H1 (cell line): ENCODE data around the gene SLC35F3. TPM values are rescaled to one million over a fixed set of nuclear protein-coding genes. Genes with fewer than 3 reads are reported as not detected.

Experiments used
- CTCF ChIA-PET: fragments of 300-600 bp; sonication (Branson Sonifier 250); formaldehyde crosslinking; loops from one replicate; lab custom pipeline; 2021; ENCODE audit not compliant: partially characterized antibody; lab: Charles Lee
- POLR2A ChIA-PET: fragments of 300-600 bp; sonication (Branson Sonifier 250); formaldehyde crosslinking; loops from one replicate; lab custom pipeline; 2021; ENCODE audit warnings: inconsistent platforms; ENCODE audit not compliant: partially characterized antibody; lab: Charles Lee
- DNase-seq, 2 experiments: peaks; one replicate each; pipeline versions ENCODE4 v3.0.0 to v3.0.0-alpha.2; 2010 to 2022; ENCODE audit warnings: low spot score in 2 of 2, low read depth in 1 of 2, mixed read lengths in 1 of 2
- FAIRE-seq: peaks from 2 replicates; lab custom pipeline; 2011; peaks lifted over from hg19 to GRCh38; lab: Jason Lieb, UNC
- H2AFZ ChIP-seq: 2 replicates; pipeline ENCODE4 v1.8.1; 2012; ENCODE audit warnings: low read length, inconsistent platforms
- H2AK5ac ChIP-seq: 2 replicates; pipeline ENCODE4 v1.6.1; 2013; ENCODE audit warnings: low read depth, low read length
- H2BK120ac ChIP-seq: replicated peaks from 2 replicates; pipeline ENCODE3; 2013; ENCODE audit warnings: low read depth, low read length, inconsistent platforms
- H2BK12ac ChIP-seq: 2 replicates; pipeline ENCODE4 v1.6.1; 2013; ENCODE audit warnings: low read depth, low read length
- H2BK15ac ChIP-seq: 2 replicates; pipeline ENCODE4 v1.6.1; 2013; ENCODE audit warnings: low read length
- H2BK20ac ChIP-seq: 2 replicates; pipeline ENCODE4 v1.6.1; 2013; ENCODE audit warnings: low read length
- H2BK5ac ChIP-seq: 2 replicates; pipeline ENCODE4 v1.6.1; 2013; ENCODE audit warnings: low read depth, low read length
- H3K14ac ChIP-seq: 2 replicates; pipeline ENCODE4 v1.6.1; 2013; ENCODE audit warnings: inconsistent platforms; ENCODE audit not compliant: insufficient read length
- H3K18ac ChIP-seq: 2 replicates; pipeline ENCODE4 v1.6.1; 2013; ENCODE audit warnings: low read length; ENCODE audit errors: extremely low read depth
- H3K23ac ChIP-seq: 2 replicates; pipeline ENCODE4 v1.6.1; 2013; ENCODE audit warnings: inconsistent platforms; ENCODE audit not compliant: insufficient read length
- H3K23me2 ChIP-seq: 2 replicates; pipeline ENCODE4 v1.6.1; 2013; ENCODE audit warnings: low read depth, low read length
- H3K27ac ChIP-seq: 2 replicates; pipeline ENCODE4 v1.6.1; 2011; ENCODE audit warnings: low read depth, low read length, inconsistent platforms
- H3K27me3 ChIP-seq, 4 experiments: replicated peaks in 1 of 4; 1 replicate in 1 of 4; 2 replicates in 3 of 4; pipeline versions ENCODE4 v1.6.1 to v1.8.1; 2011 to 2013; ENCODE audit warnings: low read length in 3 of 4, mild to moderate bottlenecking in 3 of 4, inconsistent platforms in 2 of 4, mixed read lengths in 2 of 4, moderate library complexity in 1 of 4; ENCODE audit not compliant: control insufficient read depth in 3 of 4, insufficient read depth in 3 of 4; ENCODE audit errors: extremely low read depth in 1 of 4
- H3K36me3 ChIP-seq, 4 experiments: 2 replicates each; pipeline versions ENCODE4 v1.6.1 to v1.8.1; 2011 to 2013; ENCODE audit warnings: mild to moderate bottlenecking in 4 of 4, low read length in 3 of 4, moderate library complexity in 2 of 4, control low read depth in 1 of 4, inconsistent platforms in 1 of 4; ENCODE audit not compliant: insufficient read depth in 4 of 4, control insufficient read depth in 2 of 4
- H3K4ac ChIP-seq: replicated peaks from 2 replicates; pipeline ENCODE3; 2013; ENCODE audit warnings: low read length, low read depth, mixed read lengths, inconsistent platforms; ENCODE audit not compliant: insufficient read length
- H3K4me1 ChIP-seq, 4 experiments: replicated peaks in 1 of 4; 1 replicate in 1 of 4; 2 replicates in 3 of 4; pipeline versions ENCODE4 v1.6.1 to v1.8.1; 2011 to 2013; ENCODE audit warnings: low read length in 3 of 4, inconsistent platforms in 2 of 4, mixed read lengths in 1 of 4; ENCODE audit not compliant: insufficient read depth in 4 of 4, control insufficient read depth in 3 of 4
- H3K4me2 ChIP-seq, 2 experiments: 2 replicates each; pipeline versions ENCODE4 v1.6.1 to v1.8.1; 2011 to 2013; ENCODE audit warnings: low read depth in 2 of 2, low read length in 2 of 2, control low read depth in 1 of 2, inconsistent platforms in 1 of 2, mild to moderate bottlenecking in 1 of 2; ENCODE audit not compliant: insufficient read depth in 1 of 2
- H3K4me3 ChIP-seq, 4 experiments: fragments of 200-600, 300-600 bp in 1 of 4; sonication (generic), shearing (Covaris generic), sonication (Bioruptor Twin) in 1 of 4; 2 replicates each; pipeline versions ENCODE4 v1.5.1 to v1.8.1; 2011 to 2016; ENCODE audit warnings: low read length in 4 of 4, low read depth in 3 of 4, control low read depth in 2 of 4, inconsistent platforms in 2 of 4, mild to moderate bottlenecking in 2 of 4, mixed read lengths in 1 of 4, moderate library complexity in 1 of 4; ENCODE audit not compliant: insufficient read depth in 2 of 4; ENCODE audit errors: extremely low read depth in 1 of 4
- H3K56ac ChIP-seq: replicated peaks from 2 replicates; pipeline ENCODE3; 2013; ENCODE audit warnings: low read depth, mild to moderate bottlenecking, mixed read lengths, low read length, inconsistent platforms; ENCODE audit not compliant: insufficient read length
- H3K79me1 ChIP-seq: 2 replicates; pipeline ENCODE4 v1.6.1; 2013; ENCODE audit warnings: low read depth, low read length, control low read depth
- H3K79me2 ChIP-seq, 2 experiments: 2 replicates each; pipeline versions ENCODE4 v1.6.1 to v1.8.1; 2012 to 2013; ENCODE audit warnings: low read length in 2 of 2, mild to moderate bottlenecking in 2 of 2, inconsistent platforms in 1 of 2; ENCODE audit not compliant: insufficient read depth in 2 of 2, control insufficient read depth in 1 of 2
- H3K9ac ChIP-seq, 4 experiments: replicated peaks in 1 of 4; 1 replicate in 1 of 4; 2 replicates in 3 of 4; pipeline versions ENCODE4 v1.6.1 to v1.8.1; 2011 to 2013; ENCODE audit warnings: low read depth in 3 of 4, low read length in 3 of 4, control low read depth in 2 of 4, mild to moderate bottlenecking in 2 of 4, moderate library complexity in 2 of 4, inconsistent platforms in 1 of 4; ENCODE audit errors: extremely low read depth in 1 of 4
- H3K9me3 ChIP-seq, 2 experiments: 2 replicates each; pipeline versions ENCODE4 v1.6.1 to v1.8.1; 2012 to 2013; ENCODE audit warnings: mild to moderate bottlenecking in 2 of 2, moderate library complexity in 2 of 2, control low read depth in 1 of 2, inconsistent platforms in 1 of 2, low read depth in 1 of 2, low read length in 1 of 2, mixed read lengths in 1 of 2; ENCODE audit not compliant: insufficient read depth in 2 of 2
- H4K20me1 ChIP-seq, 2 experiments: replicated peaks in 1 of 2; 2 replicates each; pipeline versions ENCODE3 to v1.8.1; 2011 to 2013; ENCODE audit warnings: inconsistent platforms in 2 of 2, low read length in 2 of 2, mild to moderate bottlenecking in 1 of 2; ENCODE audit not compliant: insufficient read depth in 2 of 2, control insufficient read depth in 1 of 2
- H4K5ac ChIP-seq: 2 replicates; pipeline ENCODE4 v1.6.1; 2013; ENCODE audit warnings: low read length, low read depth, mixed read lengths, inconsistent platforms; ENCODE audit not compliant: insufficient read length
- H4K8ac ChIP-seq: 2 replicates; pipeline ENCODE4 v1.8.0; 2013; ENCODE audit warnings: mild to moderate bottlenecking, moderate library complexity, low read length, inconsistent platforms; ENCODE audit not compliant: insufficient read depth; ENCODE audit errors: extremely low read depth
- H4K91ac ChIP-seq: replicated peaks from 2 replicates; pipeline ENCODE3; 2013; ENCODE audit warnings: low read length, mixed read lengths, inconsistent platforms; ENCODE audit not compliant: insufficient read length
- BCL11A ChIP-seq, 2 experiments: IDR thresholded peaks; one replicate each; pipeline ENCODE4 v1.6.1; 2011; ENCODE audit warnings: low read depth in 2 of 2, low read length in 2 of 2, mild to moderate bottlenecking in 2 of 2
- CHD1 ChIP-seq: IDR thresholded peaks from 2 replicates; pipeline ENCODE4 v1.6.1; 2012; ENCODE audit warnings: low read depth, low read length, improper control_type of control experiment
- CHD2 ChIP-seq: IDR thresholded peaks from 2 replicates; pipeline ENCODE4 v1.6.1; 2012; ENCODE audit warnings: low read length, improper control_type of control experiment
- CTCF ChIP-seq, 3 experiments: IDR thresholded peaks; 1 replicate in 2 of 3; 2 replicates in 1 of 3; pipeline versions ENCODE4 v1.5.1 to v1.6.1; 2011; ENCODE audit warnings: low read length in 3 of 3, mild to moderate bottlenecking in 3 of 3, inconsistent platforms in 2 of 3, low read depth in 1 of 3, moderate library complexity in 1 of 3; ENCODE audit not compliant: insufficient read depth in 1 of 3; ENCODE audit errors: control extremely low read depth in 1 of 3
- HDAC2 ChIP-seq, 2 experiments: fragments of 300-600 bp in 1 of 2; sonication (generic) in 1 of 2; IDR thresholded peaks; 2 replicates each; pipeline ENCODE4 v1.6.1; 2011 to 2012; ENCODE audit warnings: low read depth in 2 of 2, low read length in 2 of 2, mild to moderate bottlenecking in 2 of 2, moderate library complexity in 2 of 2, borderline replicate concordance in 1 of 2, inconsistent platforms in 1 of 2
- HDAC6 ChIP-seq: IDR thresholded peaks from one replicate; pipeline ENCODE4 v1.7.1; 2012; ENCODE audit warnings: low read depth, mild to moderate bottlenecking, inconsistent platforms, low read length, moderate library complexity
- JUND ChIP-seq: IDR thresholded peaks from 2 replicates; pipeline ENCODE4 v1.6.1; 2011; ENCODE audit warnings: mild to moderate bottlenecking, improper control_type of control experiment, low read length
- RAD21 ChIP-seq, 2 experiments: IDR thresholded peaks in 1 of 2; conservative IDR thresholded peaks in 1 of 2; 2 replicates each; pipeline ENCODE4 v1.6.1; 2011; ENCODE audit warnings: low read depth in 2 of 2, low read length in 2 of 2, improper control_type of control experiment in 1 of 2, inconsistent platforms in 1 of 2, mild to moderate bottlenecking in 1 of 2, moderate library complexity in 1 of 2
- RBBP5 ChIP-seq: IDR thresholded peaks from 2 replicates; pipeline ENCODE4 v1.7.1; 2012; ENCODE audit warnings: low read depth, mild to moderate bottlenecking, inconsistent platforms, low read length, moderate library complexity, borderline replicate concordance
- SUZ12 ChIP-seq: fragments of 200-600 bp; sonication (generic); IDR thresholded peaks from 2 replicates; pipeline ENCODE4 v1.6.1; 2012; ENCODE audit warnings: mild to moderate bottlenecking, inconsistent platforms, low read length, moderate library complexity, mixed read lengths
- TEAD4 ChIP-seq: IDR thresholded peaks from 2 replicates; pipeline ENCODE4 v1.6.1; 2012; ENCODE audit warnings: low read depth, low read length, inconsistent platforms, mixed read lengths
- WGBS, 2 experiments: shearing (Covaris generic) in 1 of 2; methylation state at CpG; one replicate each; pipeline versions ENCODE4 v1.1.6 to v1.1.7; 2013 to 2015; ENCODE audit warnings: low lambda C conversion rate in 2 of 2, mixed read lengths in 2 of 2, inconsistent platforms in 1 of 2, low coverage in 1 of 2, missing lambda C conversion rate in 1 of 2; ENCODE audit not compliant: insufficient replicate concordance in 2 of 2, insufficient coverage in 1 of 2, insufficient read length in 1 of 2; ENCODE audit errors: extremely low coverage in 1 of 2, missing lambda C conversion rate in 1 of 2; 5-methylcytosine and 5-hydroxymethylcytosine counted together
- polyA plus RNA-seq, 7 experiments: library from polyadenylated mRNA; depleted of rRNA in 3 of 7; stranded (reverse) in 5 of 7; unstranded in 2 of 7; fragments of >200 nt in 5 of 7; fragments of 200-250 nt in 2 of 7; gene quantifications; 1 replicate in 5 of 7; 2 replicates in 1 of 7; 4 replicates in 1 of 7; pipeline versions ENCODE4 v1.2.1 to v1.2.3, GENCODE V29; 2011 to 2013; ENCODE audit warnings: missing spikeins in 2 of 7, mixed read lengths in 2 of 7
- total RNA-seq: library from RNA; stranded (reverse); fragmentation: NEBNext Ultra II Directional; extraction: Animal tissue kit (Norgen Biotek cat#: 25700); gene quantifications from 2 replicates; pipeline ENCODE4 v1.2.1, GENCODE V29; 2021

The SLC35F3 gene
- total and polyA plus RNA-seq, 2 of the 8 experiments (the other 6 are each of a cell fraction or from before 2014, with no cell fraction given) = 0.78 to 1.2 TPM

- ChIA-PET CTCF (interaction anchor here (3.5 kb wide), 1 partner anchor 12 kb away, joined by 9 read pairs; no protein-coding TSS in a partner anchor), POLR2A (no interaction called here)
- H3K9ac ChIP-seq = no peak overlapping the region
- TF ChIP-seq HDAC2 (IDR thresholded peaks at IDR 0.05; ENCODE audit: borderline replicate concordance in 1 of 2, low read depth in 2 of 2, low read length in 2 of 2) (no peak), RBBP5 (no peak), CHD2 (no peak), SUZ12 (no peak), JUND (no peak), TEAD4 (no peak), BCL11A (IDR thresholded peaks at IDR 0.05; ENCODE audit: low read depth in 2 of 2, low read length in 2 of 2) (no peak), HDAC6 (no peak), CTCF (IDR thresholded peaks at IDR 0.05; ENCODE audit: control extremely low read depth in 1 of 3, insufficient read depth in 1 of 3, low read depth in 1 of 3, low read length in 3 of 3) (no peak), CHD1 (no peak), RAD21 (IDR thresholded peaks at IDR 0.05 in 1 of 2, conservative IDR thresholded peaks at IDR 0.05 in 1 of 2; ENCODE audit: low read depth in 2 of 2, low read length in 2 of 2) (no peak)
Observed at GRCh38 chr1:234176000-234176399, 271.5 kb downstream of the SLC35F3 start.

More at GRCh38 chr1:234176000-234176399, 271.5 kb downstream of the SLC35F3 start:
- Histone ChIP-seq H3K4me1 (no peaks in the 10 kb centered on the region; a peak in 3 of 7 replicates), H4K91ac (no peak overlapping the region), H3K56ac (no peak overlapping the region), H3K27ac (no peak overlapping the region), H4K8ac (no peak overlapping the region), H3K14ac (no peak overlapping the region), H3K4me3 (no peak overlapping the region), H3K4me2 (no peak overlapping the region), H2BK120ac (no peak overlapping the region), H2BK12ac (no peak overlapping the region), H3K18ac (no peak overlapping the region), H3K4ac (no peak overlapping the region), H3K79me2 (no peaks in the 10 kb centered on the region), H3K23ac (no peak overlapping the region), H4K5ac (no peak overlapping the region), H3K9me3 (peaks cover 0 to 3% of the 10 kb centered on the region in 2 experiments; a peak in 1 of 4 replicates), H4K20me1 (no peaks in the 10 kb centered on the region), H3K27me3 (no peaks in the 10 kb centered on the region), H3K23me2 (no peaks in the 10 kb centered on the region), H3K79me1 (no peaks in the 10 kb centered on the region), H3K36me3 (no peaks in the 10 kb centered on the region), H2BK20ac (no peak overlapping the region), H2BK5ac (no peak overlapping the region), H2AK5ac (no peak overlapping the region), H2BK15ac (no peak overlapping the region), H2AFZ (no peak overlapping the region)
- 95% methylated on average over 3 of the region's 3 CpGs; no CpG with 5 or more reads in 1 of the 2 experiments for WGBS, 2 experiments
- no peak for FAIRE-seq
- no peak for DNase-seq
